Mesenchymal stem cell (in vitro differentiated cells and primary cell): ENCODE data around the gene PFDN6.

Experiments used
- DNase-seq: peaks from one replicate; pipeline ENCODE4 v3.0.0-alpha.2; 2013
- H2AFZ ChIP-seq: one replicate; pipeline ENCODE4 v1.6.1; 2013; ENCODE audit warnings: low read depth, mild to moderate bottlenecking, control low read depth, inconsistent platforms, low read length, moderate library complexity
- H2AK5ac ChIP-seq: 2 replicates; pipeline ENCODE4 v1.6.1; 2013; ENCODE audit warnings: low read length, moderate library complexity, mild to moderate bottlenecking, inconsistent platforms; ENCODE audit not compliant: severe bottlenecking
- H2BK120ac ChIP-seq: one replicate; pipeline ENCODE4 v1.6.1; 2013; ENCODE audit warnings: low read depth, mild to moderate bottlenecking, inconsistent platforms, low read length, moderate library complexity
- H2BK12ac ChIP-seq, 2 experiments: one replicate each; pipeline ENCODE4 v1.6.1; 2013; ENCODE audit warnings: inconsistent platforms in 2 of 2, low read length in 2 of 2, mild to moderate bottlenecking in 2 of 2, moderate library complexity in 2 of 2, control low read depth in 1 of 2
- H2BK15ac ChIP-seq: one replicate; pipeline ENCODE4 v1.6.1; 2013; ENCODE audit warnings: mild to moderate bottlenecking, low read depth, inconsistent platforms; ENCODE audit not compliant: poor library complexity, severe bottlenecking
- H2BK5ac ChIP-seq: 2 replicates; pipeline ENCODE4 v1.6.1; 2013; ENCODE audit warnings: low read depth, mild to moderate bottlenecking, low read length, control low read depth, inconsistent platforms; ENCODE audit not compliant: poor library complexity, severe bottlenecking
- H3K14ac ChIP-seq, 2 experiments: one replicate each; pipeline ENCODE4 v1.6.1; 2013; ENCODE audit warnings: inconsistent platforms in 2 of 2, low read length in 2 of 2, control low read depth in 1 of 2, mild to moderate bottlenecking in 1 of 2, moderate library complexity in 1 of 2
- H3K18ac ChIP-seq, 2 experiments: one replicate each; pipeline ENCODE4 v1.6.1; 2013; ENCODE audit warnings: inconsistent platforms in 2 of 2, low read length in 2 of 2, control low read depth in 1 of 2, low read depth in 1 of 2, mild to moderate bottlenecking in 1 of 2
- H3K23ac ChIP-seq, 2 experiments: one replicate each; pipeline ENCODE4 v1.6.1; 2013; ENCODE audit warnings: inconsistent platforms in 2 of 2, low read length in 2 of 2, mild to moderate bottlenecking in 2 of 2, moderate library complexity in 2 of 2, control low read depth in 1 of 2
- H3K27ac ChIP-seq: 2 replicates; pipeline ENCODE4 v1.5.1; 2013; ENCODE audit warnings: mild to moderate bottlenecking, moderate library complexity, low read length, control low read depth, inconsistent platforms; ENCODE audit not compliant: poor library complexity, severe bottlenecking
- H3K27me3 ChIP-seq, 2 experiments: 2 replicates each; pipeline versions ENCODE4 v1.6.1 to v1.7.0; 2013; ENCODE audit warnings: low read length in 2 of 2, mild to moderate bottlenecking in 2 of 2, moderate library complexity in 2 of 2, control low read depth in 1 of 2, inconsistent platforms in 1 of 2; ENCODE audit not compliant: control insufficient read depth in 1 of 2, insufficient read depth in 1 of 2
- H3K36me3 ChIP-seq, 2 experiments: 2 replicates each; pipeline versions ENCODE4 v1.6.1 to v1.7.0; 2013; ENCODE audit warnings: low read length in 2 of 2, control low read depth in 1 of 2, inconsistent platforms in 1 of 2, low read depth in 1 of 2, mild to moderate bottlenecking in 1 of 2; ENCODE audit not compliant: insufficient read depth in 2 of 2, control insufficient read depth in 1 of 2
- H3K4ac ChIP-seq, 2 experiments: one replicate each; pipeline ENCODE4 v1.6.1; 2013; ENCODE audit warnings: inconsistent platforms in 2 of 2, low read length in 2 of 2, mild to moderate bottlenecking in 2 of 2, moderate library complexity in 2 of 2, control low read depth in 1 of 2, low read depth in 1 of 2
- H3K4me1 ChIP-seq: 2 replicates; pipeline ENCODE4 v1.6.1; 2013; ENCODE audit warnings: low read depth, low read length, control low read depth; ENCODE audit not compliant: control insufficient read depth, insufficient read depth
- H3K4me2 ChIP-seq: 2 replicates; pipeline ENCODE4 v1.6.1; 2013; ENCODE audit warnings: low read length, mild to moderate bottlenecking, inconsistent platforms; ENCODE audit not compliant: poor library complexity, severe bottlenecking
- H3K4me3 ChIP-seq, 2 experiments: 2 replicates each; pipeline versions ENCODE4 v1.5.1 to v1.7.0; 2013; ENCODE audit warnings: low read length in 2 of 2, mild to moderate bottlenecking in 2 of 2, control low read depth in 1 of 2, low read depth in 1 of 2; ENCODE audit not compliant: insufficient read depth in 1 of 2
- H3K79me1 ChIP-seq: replicated peaks from 2 replicates; pipeline ENCODE4 v1.6.1; 2013; ENCODE audit warnings: mild to moderate bottlenecking, control low read depth, low read length, inconsistent platforms; ENCODE audit not compliant: poor library complexity, severe bottlenecking
- H3K9ac ChIP-seq: 2 replicates; pipeline ENCODE4 v1.7.0; 2013; ENCODE audit warnings: mild to moderate bottlenecking, low read length, moderate library complexity
- H3K9me3 ChIP-seq: 2 replicates; pipeline ENCODE4 v1.7.0; 2013; ENCODE audit warnings: mild to moderate bottlenecking, low read length; ENCODE audit not compliant: control insufficient read depth
- H4K8ac ChIP-seq: one replicate; pipeline ENCODE4 v1.6.1; 2013; ENCODE audit warnings: inconsistent platforms, mild to moderate bottlenecking, low read length, moderate library complexity
- H4K91ac ChIP-seq: one replicate; pipeline ENCODE4 v1.6.1; 2013; ENCODE audit warnings: mild to moderate bottlenecking, low read length, inconsistent platforms
- WGBS: methylation state at CpG from one replicate; pipeline ENCODE4 v1.1.7; 2013; ENCODE audit warnings: mixed read lengths; 5-methylcytosine and 5-hydroxymethylcytosine counted together

PFDN6 gene

DNA sequence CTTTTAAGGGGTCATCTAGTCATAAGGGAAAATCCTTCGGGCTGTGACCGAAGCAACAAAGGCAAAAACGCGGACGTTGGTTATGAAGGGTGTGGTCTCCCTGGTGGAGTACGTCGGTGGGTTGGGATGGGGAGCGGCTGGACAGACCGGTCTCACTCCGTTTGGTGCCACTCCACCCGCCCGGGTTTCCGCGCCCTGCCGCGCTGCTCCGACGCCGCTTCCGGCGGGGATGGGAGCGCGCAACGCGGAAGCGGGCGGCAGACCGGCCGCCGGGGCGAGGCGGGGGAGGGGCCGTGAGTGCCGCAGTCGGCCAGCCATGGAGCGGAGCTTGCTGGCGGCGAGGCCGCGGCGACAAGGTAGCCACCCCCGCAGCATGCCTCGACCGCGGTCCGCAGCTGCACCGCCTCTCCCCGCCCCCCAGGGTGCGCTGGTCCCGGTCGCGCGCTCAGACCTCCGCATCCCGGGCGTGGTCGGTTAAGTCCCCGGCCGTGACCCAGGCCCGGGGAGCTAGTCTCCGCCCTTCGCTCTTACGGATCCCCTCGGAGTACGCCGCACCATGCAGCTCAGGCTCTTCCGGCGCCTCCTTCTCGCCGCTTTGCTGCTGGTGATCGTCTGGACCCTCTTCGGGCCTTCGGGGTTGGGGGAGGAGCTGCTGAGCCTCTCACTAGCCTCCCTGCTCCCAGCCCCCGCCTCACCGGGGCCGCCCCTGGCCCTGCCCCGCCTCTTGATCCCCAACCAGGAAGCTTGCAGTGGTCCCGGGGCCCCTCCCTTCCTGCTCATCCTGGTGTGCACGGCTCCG lies 12.3 kb upstream of the PFDN6 start, which contains the start of gene B3GALT4:
B3GALT4 (plus strand) TSS at position 260 of the 799 bp plus-strand sequence; CDS start at position 557, 297 bp downstream.
- Histone ChIP-seq H2AK5ac (no peak within 1 kb of the TSS), H3K4ac (peak within 1 kb of the TSS; percentile 29 to 82), H2AFZ (no peak within 1 kb of the TSS), H4K8ac (peak within 1 kb of the TSS; percentile 71), H3K79me1 (peaks cover 7% of the 10 kb centered on the region), H3K23ac (peak within 1 kb of the TSS in 1 of 2 experiments; percentile 1), H3K36me3 (peaks cover 66 to 86% of the 10 kb centered on the region in 2 experiments), H3K9ac (peak within 1 kb of the TSS; percentile 99), H3K4me3 (peak within 1 kb of the TSS; percentile 64 to 79), H2BK15ac (peak within 1 kb of the TSS; percentile 71), H3K27ac (peak within 1 kb of the TSS; percentile 61), H3K9me3 (no peaks in the 10 kb centered on the region), H2BK120ac (peak within 1 kb of the TSS; percentile 50), H2BK5ac (peak within 1 kb of the TSS; percentile 8), H3K4me1 (peaks cover 40% of the 10 kb centered on the region), H4K91ac (peak within 1 kb of the TSS; percentile 95), H3K18ac (peak within 1 kb of the TSS; percentile 80 to 94), H3K27me3 (no peaks in the 10 kb centered on the region), H3K14ac (no peak within 1 kb of the TSS), H2BK12ac (no peak within 1 kb of the TSS), H3K4me2 (peak within 1 kb of the TSS; percentile 62)
- WGBS, result 1% methylated on average over 73 of the region's 80 CpGs
- DNase-seq, result peak; percentile 77

DNA sequence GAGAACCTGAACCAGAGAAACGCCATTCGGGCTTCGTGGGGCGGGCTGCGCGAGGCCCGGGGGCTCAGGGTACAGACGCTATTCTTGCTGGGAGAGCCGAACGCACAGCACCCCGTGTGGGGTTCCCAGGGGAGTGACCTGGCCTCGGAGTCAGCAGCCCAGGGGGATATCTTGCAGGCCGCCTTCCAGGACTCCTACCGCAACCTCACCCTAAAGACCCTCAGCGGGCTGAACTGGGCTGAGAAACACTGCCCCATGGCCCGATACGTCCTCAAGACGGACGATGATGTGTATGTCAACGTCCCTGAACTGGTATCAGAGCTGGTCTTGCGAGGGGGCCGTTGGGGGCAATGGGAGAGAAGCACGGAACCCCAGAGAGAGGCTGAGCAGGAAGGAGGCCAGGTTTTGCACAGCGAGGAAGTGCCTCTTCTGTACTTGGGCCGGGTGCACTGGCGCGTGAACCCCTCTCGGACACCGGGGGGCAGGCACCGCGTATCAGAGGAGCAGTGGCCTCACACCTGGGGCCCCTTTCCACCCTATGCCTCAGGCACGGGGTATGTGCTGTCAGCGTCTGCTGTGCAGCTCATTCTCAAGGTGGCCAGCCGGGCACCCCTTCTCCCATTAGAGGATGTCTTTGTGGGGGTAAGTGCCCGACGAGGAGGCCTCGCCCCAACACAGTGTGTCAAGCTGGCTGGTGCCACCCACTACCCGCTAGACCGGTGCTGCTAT lies 11.6 kb upstream of the PFDN6 start:
- Histone ChIP-seq H3K9ac (peak overlapping the region; percentile 99), H4K8ac (peak overlapping the region; percentile 71), H3K36me3 (peaks cover 73 to 89% of the 10 kb centered on the region in 2 experiments), H3K18ac (peak overlapping the region; percentile 80 to 94), H3K9me3 (no peaks in the 10 kb centered on the region), H2AK5ac (no peak overlapping the region), H3K4me2 (peak overlapping the region; percentile 62), H2AFZ (no peak overlapping the region), H3K4me3 (peak overlapping the region; percentile 64 to 79), H2BK5ac (no peak overlapping the region), H3K23ac (peak overlapping the region in 1 of 2 experiments; percentile 1), H3K4ac (peak overlapping the region; percentile 29 to 49), H3K79me1 (peaks cover 14% of the 10 kb centered on the region), H2BK120ac (no peak overlapping the region), H3K4me1 (peaks cover 40% of the 10 kb centered on the region), H3K27me3 (no peaks in the 10 kb centered on the region), H3K14ac (no peak overlapping the region), H4K91ac (peak overlapping the region; percentile 95), H3K27ac (peak overlapping the region; percentile 55), H2BK12ac (peak overlapping the region in 1 of 2 experiments; percentile 5), H2BK15ac (peak overlapping the region; percentile 71)
- WGBS, result 56% methylated on average over 39 of the region's 39 CpGs
- DNase-seq, result no peak

DNA sequence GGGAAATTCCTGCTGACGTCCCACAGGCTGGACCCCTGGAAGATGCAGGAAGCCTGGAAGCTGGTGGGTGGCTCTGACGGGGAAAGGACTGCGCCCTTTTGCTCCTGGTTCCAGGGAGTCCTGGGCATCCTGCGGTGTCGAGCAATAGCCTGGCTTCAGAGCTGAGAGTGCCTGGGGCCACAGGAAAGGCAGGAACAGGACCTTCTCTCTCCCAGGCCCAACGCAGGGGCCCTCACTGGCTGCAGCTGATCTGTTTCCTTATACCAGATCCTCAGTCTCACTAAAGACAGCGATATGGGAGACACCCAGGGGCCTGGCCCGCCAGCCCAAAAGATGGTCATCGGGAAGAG lies 11.0 kb upstream of the PFDN6 start:
- Histone ChIP-seq H3K9me3 (no peaks in the 10 kb centered on the region), H3K4me2 (no peak overlapping the region), H3K23ac (no peak overlapping the region), H3K27ac (no peak overlapping the region), H2BK120ac (no peak overlapping the region), H3K4me1 (peaks cover 40% of the 10 kb centered on the region), H3K36me3 (peaks cover 77 to 87% of the 10 kb centered on the region in 2 experiments), H3K4ac (no peak overlapping the region), H2BK15ac (no peak overlapping the region), H4K91ac (peak overlapping the region; percentile 95), H4K8ac (no peak overlapping the region), H3K27me3 (no peaks in the 10 kb centered on the region), H3K4me3 (peak overlapping the region in 1 of 2 experiments; percentile 79), H2AK5ac (peak overlapping the region; percentile 11), H2BK12ac (peak overlapping the region in 1 of 2 experiments; percentile 5), H3K9ac (peak overlapping the region; percentile 99), H2AFZ (no peak overlapping the region), H3K18ac (no peak overlapping the region), H2BK5ac (no peak overlapping the region), H3K14ac (no peak overlapping the region), H3K79me1 (peaks cover 17% of the 10 kb centered on the region)
- WGBS, result 90% methylated on average over 6 of the region's 9 CpGs
- no peak for DNase-seq

DNA sequence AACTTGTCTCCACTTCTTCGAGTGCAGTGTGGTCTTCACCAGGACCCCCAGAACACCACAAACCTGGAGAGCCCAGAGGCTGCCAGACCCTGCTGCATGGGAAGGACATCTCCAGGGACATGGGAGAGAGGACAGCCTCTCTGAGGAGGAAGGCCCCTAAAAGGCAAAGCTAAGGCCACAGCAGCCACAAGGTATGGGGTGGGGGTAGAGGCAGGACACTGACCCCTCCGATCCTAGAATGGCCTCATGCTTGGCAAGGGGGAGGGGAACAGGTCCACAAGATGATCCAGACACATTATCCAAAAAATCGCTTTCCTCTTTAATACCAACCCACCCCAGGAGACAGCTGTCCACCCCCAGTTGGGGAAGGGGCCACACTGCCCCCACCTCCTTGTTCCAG lies 10.6 kb upstream of the PFDN6 start:
- H3K18ac ChIP-seq, result no peak overlapping the region
- H3K4me3 ChIP-seq, result no peak overlapping the region
- H3K4ac ChIP-seq, result no peak overlapping the region
- H3K23ac ChIP-seq, result no peak overlapping the region
- H2BK120ac ChIP-seq, result no peak overlapping the region
- no peak overlapping the region for H2BK15ac ChIP-seq
- H3K14ac ChIP-seq, result no peak overlapping the region
- no peak overlapping the region for H2BK5ac ChIP-seq
- no peaks in the 10 kb centered on the region for H3K27me3 ChIP-seq
- H4K91ac ChIP-seq, result no peak overlapping the region
- H2BK12ac ChIP-seq, result no peak overlapping the region
- no peak overlapping the region for H2AK5ac ChIP-seq
- H3K9ac ChIP-seq, result no peak overlapping the region
- H3K9me3 ChIP-seq, result no peaks in the 10 kb centered on the region
- peaks cover 17% of the 10 kb centered on the region for H3K79me1 ChIP-seq
- no peak overlapping the region for H2AFZ ChIP-seq
- H3K36me3 ChIP-seq, result peaks cover 80 to 87% of the 10 kb centered on the region in 2 experiments
- WGBS, result 98% methylated on average over 2 of the region's 3 CpGs
- H3K4me2 ChIP-seq, result no peak overlapping the region
- H4K8ac ChIP-seq, result no peak overlapping the region
- no peak overlapping the region for H3K27ac ChIP-seq
- no peak for DNase-seq
- H3K4me1 ChIP-seq, result peaks cover 40% of the 10 kb centered on the region
